Vagina (tissue), 2 donors: Measurements from ENCODE around the gene ANKRD60.

Experiments
- CTCF ChIP-seq, 3 experiments: fragments of 450-650 bp in 2 of 3; fragments of 200-600 bp in 1 of 3; sonication (generic) in 1 of 3; IDR thresholded peaks; one replicate each; pipeline ENCODE4 v1.5.1; 2017 to 2019; ENCODE audit warnings: antibody characterized with exemption in 3 of 3, mild to moderate bottlenecking in 2 of 3, moderate library complexity in 2 of 3
- POLR2A ChIP-seq, 2 donors: fragments of 450-650 bp; IDR thresholded peaks; one replicate each; pipeline ENCODE4 v1.6.1; 2017; ENCODE audit warnings: antibody characterized with exemption in 2 of 2, mild to moderate bottlenecking in 2 of 2, moderate library complexity in 2 of 2

- TF ChIP-seq POLR2A (IDR thresholded peaks at IDR 0.05), result no peak
- no peak for TF ChIP-seq CTCF (IDR thresholded peaks at IDR 0.05)
Observed at GRCh38 chr20:58256842-58257241, 28.4 kb upstream of the ANKRD60 start.
